ENCODE results near the gene SAFB2.

- no peak for TF ChIP-seq POLR2A (IDR thresholded peaks at IDR 0.05)
- TF ChIP-seq POLR2AphosphoS5 (IDR thresholded peaks at IDR 0.05): no peak
- no peak for TF ChIP-seq CTCF (IDR thresholded peaks at IDR 0.05)
Measured at GRCh38 chr19:5655412-5655811, 32.8 kb upstream of the SAFB2 start.

Data from stomach (tissue), 4 donors.